GM12891 (cell line): Measurements from ENCODE around the gene ZNF528.

Source experiments
- POLR2A ChIP-seq: IDR thresholded peaks from 2 replicates; pipeline ENCODE4 v1.6.1; 2011; ENCODE audit warnings: low read depth, low read length, control low read depth
- TAF1 ChIP-seq: IDR thresholded peaks from 2 replicates; pipeline ENCODE4 v1.6.1; 2011; ENCODE audit warnings: low read depth, low read length, control low read depth

DNA sequence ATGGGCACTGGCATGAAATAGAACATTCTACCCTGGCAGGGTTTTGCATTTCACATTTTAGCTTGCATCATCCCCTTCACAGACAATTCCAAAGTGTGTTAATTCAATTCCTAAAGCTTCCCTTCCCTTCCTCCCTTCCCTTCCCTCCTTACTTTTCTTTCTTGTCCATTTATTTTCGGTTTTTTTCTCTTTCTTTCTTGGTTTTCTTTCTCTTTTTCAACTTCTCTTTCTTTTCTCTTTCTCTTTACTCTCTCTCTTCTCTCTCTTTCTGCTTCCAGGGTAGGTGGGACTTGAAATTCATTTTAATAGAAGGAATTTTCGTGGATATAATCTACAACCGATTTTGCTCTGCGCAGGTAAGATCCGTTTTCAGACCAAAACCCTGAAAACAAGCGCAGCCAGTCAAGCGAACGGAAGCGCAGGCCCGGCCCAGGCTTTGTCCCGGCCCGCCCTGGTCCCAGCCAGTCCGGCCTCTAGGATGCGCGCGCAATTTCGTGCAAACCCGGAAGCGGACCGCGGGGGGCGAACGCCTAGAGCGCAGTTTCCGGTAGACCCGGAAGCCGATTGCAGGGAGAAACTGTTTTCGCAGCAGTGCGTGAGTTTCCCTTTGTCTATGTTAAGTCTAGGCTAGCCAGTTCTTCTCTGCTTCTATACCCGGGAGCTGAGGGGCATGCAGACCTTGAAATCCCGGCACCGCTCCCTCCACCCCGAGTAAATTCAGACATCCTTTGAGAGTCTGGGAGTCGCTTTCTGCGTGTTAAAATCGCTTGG, at the start of gene ZNF528:
- TF ChIP-seq POLR2A (peak; percentile 64), TAF1 (0 out of 2 replicates have a peak, but pooled peaks have one; percentile 38)
